Uterus (tissue), 2 donors: ENCODE measurements around the gene THBS2.

ENCODE experiments used
- CTCF ChIP-seq, 4 experiments: fragments of 200-600 bp in 2 of 4; fragments of 450-650 bp in 2 of 4; sonication (generic) in 2 of 4; IDR thresholded peaks; one replicate each; pipeline ENCODE4 v1.5.1; 2016 to 2019; ENCODE audit warnings: antibody characterized with exemption in 4 of 4, mild to moderate bottlenecking in 2 of 4, moderate library complexity in 1 of 4
- POLR2A ChIP-seq, 2 donors: fragments of 450-650 bp; IDR thresholded peaks; one replicate each; pipeline ENCODE4 v1.6.1; 2016; ENCODE audit warnings: antibody characterized with exemption in 2 of 2, mild to moderate bottlenecking in 1 of 2, moderate library complexity in 1 of 2

DNA sequence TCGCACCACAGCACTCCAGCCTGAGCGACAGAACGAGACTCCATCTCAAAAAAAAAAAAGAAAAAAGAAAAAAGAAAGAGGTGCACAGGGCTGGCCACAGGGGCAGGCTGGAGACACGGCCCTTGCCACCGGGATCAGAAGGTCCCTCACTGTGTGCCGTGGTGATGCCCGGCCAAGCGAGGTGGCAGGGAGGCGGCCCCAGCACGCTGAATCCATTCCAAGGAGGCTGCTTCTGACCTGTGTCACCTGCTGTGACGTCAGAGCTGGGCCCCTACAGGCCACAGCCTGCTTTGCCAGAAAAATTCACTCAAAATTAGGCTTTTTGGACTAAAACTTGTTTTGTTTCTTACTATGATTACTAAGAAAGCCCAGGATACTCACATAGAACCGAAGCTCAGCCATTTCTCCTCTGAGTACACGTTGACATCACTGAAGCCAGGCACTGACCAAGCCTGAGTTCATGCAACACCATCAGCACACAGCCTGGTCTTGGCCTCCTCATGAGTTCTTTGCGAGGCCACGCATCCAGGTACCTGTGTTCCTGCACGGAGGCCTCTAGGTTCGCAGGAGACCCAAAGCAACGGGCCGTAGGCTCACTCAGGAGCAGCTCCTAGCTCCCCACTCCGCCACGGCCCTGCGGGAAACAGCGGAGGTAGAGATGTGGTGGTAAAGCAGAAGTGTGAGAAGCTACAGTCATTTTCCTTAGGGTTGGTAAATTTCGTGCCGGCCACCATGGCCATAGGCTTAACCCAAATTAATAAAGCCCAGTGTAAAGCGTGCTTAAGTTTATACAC lies 67.8 kb downstream of the THBS2 start:
- no peak for TF ChIP-seq CTCF (IDR thresholded peaks at IDR 0.05)
- TF ChIP-seq POLR2A (IDR thresholded peaks at IDR 0.05) = no peak
